Left lung (tissue), 10 donors: ENCODE measurements around the gene URM1. TPM values are rescaled to one million over a fixed set of nuclear protein-coding genes. Genes with fewer than 3 reads are reported as not detected.
"Not testable (repeated sequence)": the region's sequence is repeated elsewhere in the genome, so short reads cannot be mapped to it uniquely, and the experiment has no call there.

ENCODE experiments used
- ATAC-seq: fragments of 200-7000 bp; cut with Tn5 transposase; one replicate; pipeline ENCODE4 v1.9.1; 2020; ENCODE audit warnings: moderate library complexity
- DNase-seq, 4 donors: peaks; one replicate each; pipeline ENCODE4 v3.0.0-alpha.2; 2013 to 2020
- H3K27ac ChIP-seq, 2 donors: fragments of 200-600 bp; sonication (generic) in 1 of 2; one replicate each; pipeline versions ENCODE4 v1.5.0 to v1.8.0; 2020 to 2021
- H3K27me3 ChIP-seq, 2 donors: fragments of 200-600 bp; sonication (generic) in 1 of 2; one replicate each; pipeline versions ENCODE4 v1.5.0 to v1.8.0; 2020 to 2021
- H3K36me3 ChIP-seq, 2 donors: fragments of 200-600 bp; sonication (generic) in 1 of 2; one replicate each; pipeline versions ENCODE4 v1.5.0 to v1.8.0; 2020 to 2021
- H3K4me1 ChIP-seq, 2 donors: fragments of 200-600 bp; one replicate each; pipeline ENCODE4 v1.8.0; 2021
- H3K4me3 ChIP-seq, 2 donors: fragments of 200-600 bp; sonication (generic) in 1 of 2; one replicate each; pipeline versions ENCODE4 v1.5.0 to v1.8.0; 2020 to 2021; ENCODE audit warnings: mild to moderate bottlenecking in 1 of 2
- H3K9me3 ChIP-seq, 2 donors: fragments of 200-600 bp; sonication (generic) in 1 of 2; one replicate each; pipeline versions ENCODE4 v1.5.0 to v1.8.0; 2020 to 2021
- intact Hi-C, 2 donors: fragments of 100-400 bp; cut with DNase I; formaldehyde crosslinking; loops; one replicate each; pipeline versions ENCODE4 v1.11.2 to v1.14.2; 2022
- polyA plus RNA-seq, 6 donors: library from polyadenylated mRNA; unstranded; fragments of 120-200 nt; gene quantifications; one replicate each; pipeline ENCODE4 v1.2.1, GENCODE V29; 2013; ENCODE audit not compliant: insufficient read length in 6 of 6
- total RNA-seq, 2 donors: library from RNA; stranded (reverse); fragmentation: NEBNext Ultra II Directional; extraction: Animal tissue kit (Norgen Biotek cat#: 25700); gene quantifications; one replicate each; pipeline ENCODE4 v1.2.1, GENCODE V29; 2021
- TF ChIP-seq, protein P1 (sequence below), 2 donors: fragments of 200-600 bp; sonication (generic) in 1 of 2; IDR thresholded peaks; one replicate each; pipeline versions ENCODE4 v1.5.0 to v1.8.0; 2021; ENCODE audit warnings: antibody characterized with exemption in 2 of 2
- donor health status: DM: no; HTN: yes; CAD: no.
- donor health status: DM: no; HTN: no; CAD: no.

Gene URM1
- total and polyA plus RNA-seq, 8 donors: 55.1 to 66.8 (median 59.7) TPM

DNA sequence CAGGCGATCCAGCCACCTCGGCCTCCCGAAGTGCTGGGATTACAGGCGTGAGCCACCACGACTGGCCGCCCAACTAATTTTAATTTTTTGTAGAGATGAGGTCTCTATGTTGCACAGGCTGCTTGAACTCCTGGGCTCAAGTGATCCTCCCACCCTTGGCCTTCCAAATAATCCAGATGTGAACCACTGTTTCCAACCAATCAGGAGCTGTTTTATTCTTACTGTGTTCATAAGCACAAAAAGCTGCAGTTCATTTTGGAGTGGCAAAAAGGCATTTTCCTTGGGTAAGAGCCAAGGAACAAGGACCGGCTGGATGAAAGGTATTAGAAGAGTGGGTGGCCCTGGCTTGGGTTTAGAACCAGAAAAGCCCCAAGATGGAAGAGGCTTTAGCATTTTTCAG, 36.0 kb upstream of the URM1 start:
- no peaks in the 10 kb centered on the region for H3K9me3 ChIP-seq
- peaks cover 0 to 8% of the 10 kb centered on the region in 2 donors for H3K4me1 ChIP-seq
- TF ChIP-seq, protein P1, sequence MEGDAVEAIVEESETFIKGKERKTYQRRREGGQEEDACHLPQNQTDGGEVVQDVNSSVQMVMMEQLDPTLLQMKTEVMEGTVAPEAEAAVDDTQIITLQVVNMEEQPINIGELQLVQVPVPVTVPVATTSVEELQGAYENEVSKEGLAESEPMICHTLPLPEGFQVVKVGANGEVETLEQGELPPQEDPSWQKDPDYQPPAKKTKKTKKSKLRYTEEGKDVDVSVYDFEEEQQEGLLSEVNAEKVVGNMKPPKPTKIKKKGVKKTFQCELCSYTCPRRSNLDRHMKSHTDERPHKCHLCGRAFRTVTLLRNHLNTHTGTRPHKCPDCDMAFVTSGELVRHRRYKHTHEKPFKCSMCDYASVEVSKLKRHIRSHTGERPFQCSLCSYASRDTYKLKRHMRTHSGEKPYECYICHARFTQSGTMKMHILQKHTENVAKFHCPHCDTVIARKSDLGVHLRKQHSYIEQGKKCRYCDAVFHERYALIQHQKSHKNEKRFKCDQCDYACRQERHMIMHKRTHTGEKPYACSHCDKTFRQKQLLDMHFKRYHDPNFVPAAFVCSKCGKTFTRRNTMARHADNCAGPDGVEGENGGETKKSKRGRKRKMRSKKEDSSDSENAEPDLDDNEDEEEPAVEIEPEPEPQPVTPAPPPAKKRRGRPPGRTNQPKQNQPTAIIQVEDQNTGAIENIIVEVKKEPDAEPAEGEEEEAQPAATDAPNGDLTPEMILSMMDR (IDR thresholded peaks at IDR 0.05): no peak
- peaks cover 0 to 30% of the 10 kb centered on the region in 2 donors for H3K36me3 ChIP-seq
- ATAC-seq: no peak
- peak in 1 of 4 donors; percentile 47 for DNase-seq
- intact Hi-C loops: no loop called here
- no peak overlapping the region for H3K4me3 ChIP-seq
- no peak overlapping the region for H3K27ac ChIP-seq
- no peaks in the 10 kb centered on the region for H3K27me3 ChIP-seq

DNA sequence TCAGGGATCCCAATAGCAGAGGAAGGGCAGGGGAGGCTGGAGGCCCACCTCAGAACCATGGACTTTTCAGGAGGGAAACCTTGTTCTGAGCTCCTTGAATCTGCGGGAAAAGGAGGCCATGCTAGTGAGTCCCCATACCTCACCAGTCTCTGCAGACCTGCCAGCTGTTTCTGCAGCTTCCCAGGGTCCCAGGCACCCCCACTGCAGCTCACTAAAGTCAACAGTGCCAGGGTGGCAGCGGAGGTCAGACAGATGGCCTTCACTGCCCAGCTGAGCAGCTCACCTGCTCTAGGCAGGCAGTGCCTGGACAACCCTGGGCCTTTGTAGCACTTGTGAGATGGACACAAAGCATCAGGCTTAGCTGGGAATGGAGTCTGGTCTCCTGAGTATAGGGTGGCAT, 35.3 kb upstream of the URM1 start:
- DNase-seq (no peak), ATAC-seq (no peak)
- H3K27ac ChIP-seq: no peak overlapping the region
- H3K36me3 ChIP-seq: peaks cover 0 to 23% of the 10 kb centered on the region in 2 donors
- no peaks in the 10 kb centered on the region for H3K27me3 ChIP-seq
- H3K4me3 ChIP-seq: no peak overlapping the region
- intact Hi-C loops: no loop called here
- peaks cover 0 to 10% of the 10 kb centered on the region in 2 donors for H3K4me1 ChIP-seq
- no peaks in the 10 kb centered on the region for H3K9me3 ChIP-seq
- TF ChIP-seq, protein P1 (IDR thresholded peaks at IDR 0.05): no peak

- Histone ChIP-seq H3K27me3 (no peaks in the 10 kb centered on the region), H3K9me3 (no peaks in the 10 kb centered on the region), H3K36me3 (peaks cover 0 to 16% of the 10 kb centered on the region in 2 donors), H3K27ac (no peak overlapping the region), H3K4me3 (no peak overlapping the region), H3K4me1 (peaks cover 8 to 21% of the 10 kb centered on the region in 2 donors)
- intact Hi-C loops: no loop called here
- TF ChIP-seq, protein P1 (IDR thresholded peaks at IDR 0.05): no peak
- no peak for DNase-seq
- no peak for ATAC-seq
Measured at GRCh38 chr9:128337936-128338335, 33.2 kb upstream of the URM1 start.

- ATAC-seq, H3K9me3 ChIP-seq, H3K27me3 ChIP-seq, H3K4me3 ChIP-seq, DNase-seq, intact Hi-C loops: not testable (repeated sequence)
- peak overlapping the region in 1 of 2 donors; percentile 85 for H3K27ac ChIP-seq
- H3K36me3 ChIP-seq: peaks cover 0 to 16% of the 10 kb centered on the region in 2 donors
- H3K4me1 ChIP-seq: peaks cover 8 to 21% of the 10 kb centered on the region in 2 donors
Measured at GRCh38 chr9:128338852-128339614, 32.1 kb upstream of the URM1 start.

DNA sequence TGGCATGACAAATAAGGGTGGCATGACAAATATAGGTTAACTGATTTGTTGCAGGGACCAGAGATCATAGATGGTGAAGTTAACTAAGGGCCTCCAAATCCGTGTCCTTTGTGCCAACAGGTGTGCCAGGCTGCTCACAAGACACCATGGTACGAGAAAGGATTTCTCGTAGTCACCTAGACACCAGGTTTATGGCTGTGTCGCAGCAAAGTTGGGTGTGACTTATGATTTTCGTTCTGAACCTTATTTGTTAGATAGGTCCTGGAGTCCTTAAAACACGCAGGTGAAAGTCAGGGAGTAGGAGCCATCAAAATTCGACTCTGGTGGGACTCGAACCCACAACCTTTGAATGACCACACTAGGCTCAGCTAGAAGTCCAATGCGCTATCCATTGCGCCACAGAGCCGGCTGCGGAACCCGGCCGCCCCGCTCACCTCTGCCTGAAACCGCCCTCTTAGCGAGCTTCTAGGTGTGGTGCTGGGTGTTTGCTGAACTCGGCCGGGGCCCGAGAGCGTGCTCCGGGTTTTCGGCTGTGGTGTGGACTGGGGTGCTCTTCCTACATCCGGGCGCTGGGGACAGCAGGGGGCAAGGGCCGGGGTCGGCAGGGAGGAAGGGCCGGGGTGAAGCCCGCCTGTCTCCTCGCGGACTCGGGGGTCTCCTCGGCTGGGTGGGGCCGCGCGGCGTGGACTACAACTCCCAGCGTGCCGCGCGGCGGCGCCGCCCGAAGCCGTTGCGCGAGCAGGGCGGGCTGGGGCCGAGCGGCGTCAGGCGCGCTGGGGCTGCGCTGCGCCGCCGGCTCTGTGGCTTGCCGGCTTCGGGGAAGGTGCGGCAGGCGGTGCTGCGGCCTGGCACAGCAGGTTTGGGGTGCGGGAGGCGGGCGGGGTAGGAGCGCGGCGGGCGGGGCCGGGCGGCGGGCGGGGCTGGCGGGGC, 31.1 kb upstream of the URM1 start, which contains the start of gene SLC27A4:
Gene SLC27A4, plus strand, starts transcription at position 767 of the 930 bp plus-strand sequence. CDS start 2,606 bp downstream, outside the sequence.
- intact Hi-C loops: no loop called here
- ATAC-seq: peak; percentile 94
- Histone ChIP-seq H3K4me3 (peak within 1 kb of the TSS; percentile 75 to 82), H3K4me1 (peaks cover 8 to 21% of the 10 kb centered on the region in 2 donors), H3K27me3 (no peaks in the 10 kb centered on the region), H3K9me3 (no peaks in the 10 kb centered on the region), H3K36me3 (peaks cover 0 to 22% of the 10 kb centered on the region in 2 donors), H3K27ac (peak within 1 kb of the TSS; percentile 75 to 85)
- TF ChIP-seq, protein P1 (IDR thresholded peaks at IDR 0.05): no peak
- peak in 3 of 4 donors; percentile 81 to 96 (median 85) for DNase-seq
